Measurements from ENCODE around the gene SEMA5A. TPM values are rescaled to one million over a fixed set of nuclear protein-coding genes. Genes with fewer than 3 reads are reported as not detected.

SEMA5A gene
- total RNA-seq, 1 donor from 2014 or later: 189 TPM

DNA sequence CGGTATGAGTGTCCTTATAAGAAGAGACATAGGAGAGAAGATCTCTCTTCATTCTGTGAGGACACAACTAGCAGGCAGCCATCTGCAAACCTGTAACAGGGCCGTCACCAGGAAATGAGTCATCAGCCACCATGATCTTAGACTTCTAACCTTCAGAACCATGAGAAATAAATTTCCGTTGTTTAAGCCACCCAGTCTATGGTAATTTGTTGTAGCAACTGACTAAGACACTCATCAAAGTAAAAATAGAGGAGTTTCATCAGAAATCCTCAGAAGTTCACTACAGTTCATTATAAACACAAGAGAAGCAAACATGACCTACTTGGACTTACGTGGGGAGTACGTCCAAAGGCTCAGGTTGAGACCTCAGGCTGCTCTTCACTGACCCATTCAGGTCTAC is 357.7 kb downstream of the SEMA5A start:
- no peak overlapping the region for H3K4me3 Mint-ChIP-seq (ENCODE audit: unreplicated experiment)
- no peak for DNase-seq (ENCODE audit: extremely low spot score, unreplicated experiment)
- peaks cover 24% of the 10 kb centered on the region for H3K4me1 Mint-ChIP-seq (ENCODE audit: unreplicated experiment)
- H3K27ac Mint-ChIP-seq (ENCODE audit: unreplicated experiment): peak overlapping the region; percentile 65
- no peaks in the 10 kb centered on the region for H3K27me3 Mint-ChIP-seq (ENCODE audit: unreplicated experiment)
- TF ChIP-seq, protein P1, sequence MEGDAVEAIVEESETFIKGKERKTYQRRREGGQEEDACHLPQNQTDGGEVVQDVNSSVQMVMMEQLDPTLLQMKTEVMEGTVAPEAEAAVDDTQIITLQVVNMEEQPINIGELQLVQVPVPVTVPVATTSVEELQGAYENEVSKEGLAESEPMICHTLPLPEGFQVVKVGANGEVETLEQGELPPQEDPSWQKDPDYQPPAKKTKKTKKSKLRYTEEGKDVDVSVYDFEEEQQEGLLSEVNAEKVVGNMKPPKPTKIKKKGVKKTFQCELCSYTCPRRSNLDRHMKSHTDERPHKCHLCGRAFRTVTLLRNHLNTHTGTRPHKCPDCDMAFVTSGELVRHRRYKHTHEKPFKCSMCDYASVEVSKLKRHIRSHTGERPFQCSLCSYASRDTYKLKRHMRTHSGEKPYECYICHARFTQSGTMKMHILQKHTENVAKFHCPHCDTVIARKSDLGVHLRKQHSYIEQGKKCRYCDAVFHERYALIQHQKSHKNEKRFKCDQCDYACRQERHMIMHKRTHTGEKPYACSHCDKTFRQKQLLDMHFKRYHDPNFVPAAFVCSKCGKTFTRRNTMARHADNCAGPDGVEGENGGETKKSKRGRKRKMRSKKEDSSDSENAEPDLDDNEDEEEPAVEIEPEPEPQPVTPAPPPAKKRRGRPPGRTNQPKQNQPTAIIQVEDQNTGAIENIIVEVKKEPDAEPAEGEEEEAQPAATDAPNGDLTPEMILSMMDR (IDR thresholded peaks at IDR 0.05): no peak
- H3K36me3 Mint-ChIP-seq (ENCODE audit: unreplicated experiment): peaks cover 69% of the 10 kb centered on the region
- H3K9me3 Mint-ChIP-seq (ENCODE audit: unreplicated experiment): no peaks in the 10 kb centered on the region

DNA sequence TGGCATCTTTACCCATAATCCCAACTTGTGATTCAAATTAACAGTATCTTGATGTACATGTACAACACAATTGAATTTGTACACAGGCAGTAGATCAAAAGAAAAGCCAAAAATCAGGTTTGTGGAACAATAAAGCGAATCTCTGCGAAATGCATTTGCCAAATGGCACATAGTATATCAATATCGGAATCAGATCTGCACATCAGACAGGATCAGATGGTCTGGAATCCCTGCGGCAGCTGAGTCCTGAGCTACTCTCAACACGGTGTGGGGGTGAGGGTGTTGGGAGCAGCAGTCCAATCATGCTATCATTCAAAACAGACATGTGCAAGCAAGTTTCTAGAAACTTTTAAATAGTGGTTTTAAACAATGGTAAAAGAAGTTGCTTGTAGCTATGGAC is 358.3 kb downstream of the SEMA5A start:
- peaks cover 67% of the 10 kb centered on the region for H3K36me3 Mint-ChIP-seq (ENCODE audit: unreplicated experiment)
- TF ChIP-seq, protein P1 (IDR thresholded peaks at IDR 0.05): no peak
- peaks cover 24% of the 10 kb centered on the region for H3K4me1 Mint-ChIP-seq (ENCODE audit: unreplicated experiment)
- no peaks in the 10 kb centered on the region for H3K9me3 Mint-ChIP-seq (ENCODE audit: unreplicated experiment)
- no peaks in the 10 kb centered on the region for H3K27me3 Mint-ChIP-seq (ENCODE audit: unreplicated experiment)
- DNase-seq (ENCODE audit: extremely low spot score, unreplicated experiment): no peak
- no peak overlapping the region for H3K4me3 Mint-ChIP-seq (ENCODE audit: unreplicated experiment)
- H3K27ac Mint-ChIP-seq (ENCODE audit: unreplicated experiment): peak overlapping the region; percentile 65

DNA sequence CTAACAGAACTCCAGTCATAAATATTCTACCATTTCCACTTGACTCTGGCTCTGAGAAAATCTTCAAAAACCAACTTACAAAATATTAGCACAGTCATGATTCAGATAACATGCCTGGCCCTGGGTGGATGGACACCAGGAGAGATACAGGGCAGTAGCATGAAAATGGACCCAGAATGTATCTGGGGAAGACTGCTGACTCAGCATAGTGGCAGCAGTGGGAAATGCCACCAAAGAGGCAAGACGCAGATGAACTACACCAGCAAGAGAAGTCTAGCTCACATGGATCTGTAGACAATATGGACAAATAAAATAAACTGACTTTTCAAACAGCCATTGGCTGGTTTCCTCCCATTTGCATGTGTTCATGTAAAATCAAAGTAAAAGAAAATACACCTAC is 359.8 kb downstream of the SEMA5A start:
- Mint-ChIP-seq H3K36me3 (ENCODE audit: unreplicated experiment) (peaks cover 66% of the 10 kb centered on the region), H3K9me3 (ENCODE audit: unreplicated experiment) (no peaks in the 10 kb centered on the region), H3K27me3 (ENCODE audit: unreplicated experiment) (no peaks in the 10 kb centered on the region), H3K27ac (ENCODE audit: unreplicated experiment) (no peak overlapping the region), H3K4me3 (ENCODE audit: unreplicated experiment) (no peak overlapping the region), H3K4me1 (ENCODE audit: unreplicated experiment) (peaks cover 24% of the 10 kb centered on the region)
- TF ChIP-seq, protein P1 (IDR thresholded peaks at IDR 0.05): no peak
- no peak for DNase-seq (ENCODE audit: extremely low spot score, unreplicated experiment)

DNA sequence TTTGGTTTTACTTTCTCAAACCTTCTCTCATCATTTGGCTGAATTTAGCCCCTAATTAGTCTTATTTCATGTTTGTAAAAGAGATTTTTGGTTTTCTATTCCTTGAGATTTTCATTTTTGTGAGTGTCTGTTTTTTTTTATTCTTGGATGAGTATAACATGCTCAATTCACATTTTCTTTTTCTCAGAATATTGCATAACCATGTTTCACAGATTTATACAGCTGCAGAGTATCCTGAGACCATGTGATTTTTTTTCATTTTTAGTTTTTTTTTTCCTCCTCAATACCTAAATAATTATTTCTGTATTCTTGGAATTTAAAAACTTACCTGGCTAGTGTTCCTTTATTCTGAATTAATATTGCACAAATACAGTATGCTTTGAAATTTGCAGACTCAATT is 361.9 kb downstream of the SEMA5A start:
- Mint-ChIP-seq H3K4me1 (ENCODE audit: unreplicated experiment) (peaks cover 22% of the 10 kb centered on the region), H3K27me3 (ENCODE audit: unreplicated experiment) (no peaks in the 10 kb centered on the region), H3K36me3 (ENCODE audit: unreplicated experiment) (peaks cover 55% of the 10 kb centered on the region), H3K4me3 (ENCODE audit: unreplicated experiment) (no peak overlapping the region), H3K27ac (ENCODE audit: unreplicated experiment) (peak overlapping the region; percentile 17), H3K9me3 (ENCODE audit: unreplicated experiment) (no peaks in the 10 kb centered on the region)
- TF ChIP-seq, protein P1 (IDR thresholded peaks at IDR 0.05): no peak
- no peak for DNase-seq (ENCODE audit: extremely low spot score, unreplicated experiment)

DNA sequence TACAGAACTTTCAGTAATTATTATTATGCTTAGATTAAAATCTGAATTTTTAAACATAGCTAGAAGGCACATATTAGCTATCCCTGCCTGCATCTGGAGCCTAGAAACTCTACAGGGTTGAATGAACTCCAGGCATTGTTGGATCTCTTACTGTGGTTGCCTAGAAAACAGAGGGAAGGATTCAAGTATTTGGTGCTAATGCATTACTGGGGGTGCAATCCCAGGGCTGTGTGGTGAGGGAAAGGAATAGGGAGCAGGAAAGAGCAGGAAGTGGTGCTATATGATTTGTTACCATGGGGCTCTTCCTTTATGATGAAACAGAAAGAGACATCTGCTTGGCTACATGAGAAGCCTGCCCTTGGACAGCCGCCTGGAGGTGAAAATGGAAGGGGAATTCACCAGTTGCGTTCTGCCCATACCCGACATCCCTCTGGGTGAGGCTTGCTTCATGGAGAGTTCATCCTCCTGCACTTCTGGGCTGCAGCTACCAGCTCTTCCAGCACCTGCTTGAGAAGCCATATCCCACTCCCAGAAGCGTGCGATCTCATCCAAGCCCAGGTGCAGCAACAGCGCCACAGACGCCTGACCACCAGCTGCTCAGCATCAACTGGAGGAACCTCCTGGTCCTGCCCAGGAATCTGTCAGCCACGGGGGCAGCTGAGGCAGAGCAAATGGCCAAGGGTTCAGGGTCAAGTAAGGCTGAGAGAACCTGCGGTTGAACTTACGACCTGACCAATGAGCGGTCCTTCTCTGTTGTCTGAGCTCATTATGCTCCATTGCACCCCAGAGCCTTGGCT is 362.8 kb downstream of the SEMA5A start:
- Mint-ChIP-seq H3K27me3 (ENCODE audit: unreplicated experiment) (no peaks in the 10 kb centered on the region), H3K4me1 (ENCODE audit: unreplicated experiment) (peaks cover 13% of the 10 kb centered on the region), H3K4me3 (ENCODE audit: unreplicated experiment) (no peak overlapping the region), H3K9me3 (ENCODE audit: unreplicated experiment) (no peaks in the 10 kb centered on the region), H3K27ac (ENCODE audit: unreplicated experiment) (no peak overlapping the region), H3K36me3 (ENCODE audit: unreplicated experiment) (peaks cover 52% of the 10 kb centered on the region)
- no peak for DNase-seq (ENCODE audit: extremely low spot score, unreplicated experiment)
- TF ChIP-seq, protein P1 (IDR thresholded peaks at IDR 0.05): no peak
